DMS 273 treated with DMSO at 0.1 percent for 48 hours (cell line): Measurements from ENCODE around the gene SUPT3H.
"Not testable (repeated sequence)": the region's sequence is repeated elsewhere in the genome, so short reads cannot be mapped to it uniquely, and the experiment has no call there.

Source experiments
- DNase-seq: peaks from one replicate; lab custom pipeline; 2025; lab: John Stamatoyannopoulos, UW

SUPT3H gene

GRCh38 chr6:45062659-45063058 is 315.1 kb downstream of the SUPT3H start:
- not testable (repeated sequence) for DNase-seq

GRCh38 chr6:45057711-45058110 is 320.0 kb downstream of the SUPT3H start:
- DNase-seq: no peak

- DNase-seq: no peak
Measured at GRCh38 chr6:45054610-45055009, 323.1 kb downstream of the SUPT3H start.

GRCh38 chr6:45052325-45052724 is 325.4 kb downstream of the SUPT3H start:
- no peak for DNase-seq

- no peak for DNase-seq
Measured at GRCh38 chr6:45049188-45049843, 328.4 kb downstream of the SUPT3H start.

GRCh38 chr6:45047573-45047972 is 330.2 kb downstream of the SUPT3H start:
- no peak for DNase-seq

- DNase-seq: no peak
Measured at GRCh38 chr6:45045253-45045601, 332.5 kb downstream of the SUPT3H start.

GRCh38 chr6:45044510-45045252 is 333.1 kb downstream of the SUPT3H start:
- no peak for DNase-seq

GRCh38 chr6:45044086-45044485 is 333.6 kb downstream of the SUPT3H start:
- DNase-seq: no peak

GRCh38 chr6:45042673-45043072 is 335.1 kb downstream of the SUPT3H start:
- not testable (repeated sequence) for DNase-seq

- DNase-seq: no peak
Measured at GRCh38 chr6:45038226-45038625, 339.5 kb downstream of the SUPT3H start.

- DNase-seq: no peak
Measured at GRCh38 chr6:45036103-45036502, 341.6 kb downstream of the SUPT3H start.

GRCh38 chr6:45032426-45032825 is 345.3 kb downstream of the SUPT3H start:
- DNase-seq: no peak

GRCh38 chr6:45031601-45032000 is 346.1 kb downstream of the SUPT3H start:
- DNase-seq: no peak

- DNase-seq: no peak
Measured at GRCh38 chr6:45027126-45027525, 350.6 kb downstream of the SUPT3H start.

GRCh38 chr6:45026003-45026516 is 351.7 kb downstream of the SUPT3H start:
- DNase-seq: no peak

GRCh38 chr6:45024610-45025009 is 353.1 kb downstream of the SUPT3H start:
- no peak for DNase-seq

- no peak for DNase-seq
Measured at GRCh38 chr6:45021676-45022075, 356.1 kb downstream of the SUPT3H start.

- DNase-seq: no peak
Measured at GRCh38 chr6:45012687-45013086, 365.0 kb downstream of the SUPT3H start.

GRCh38 chr6:45009576-45009975 is 368.2 kb downstream of the SUPT3H start:
- DNase-seq: no peak

GRCh38 chr6:45006893-45007292 is 370.8 kb downstream of the SUPT3H start:
- DNase-seq: no peak

- DNase-seq: no peak
Measured at GRCh38 chr6:45003961-45004360, 373.8 kb downstream of the SUPT3H start.

- DNase-seq: no peak
Measured at GRCh38 chr6:45003387-45003786, 374.3 kb downstream of the SUPT3H start.
